Natural killer cell (primary cell): Measurements from ENCODE around the gene NELFCD. TPM values are rescaled to one million over a fixed set of nuclear protein-coding genes. Genes with fewer than 3 reads are reported as not detected.
A peak's percentile ranks its signal among the peaks of the same experiment; 100 is the strongest.

Experiments
- ATAC-seq, 3 donors: fragments of 150-1000 bp in 2 of 3; fragments of 200-7000 bp in 1 of 3; cut with Tn5 transposase; 1 replicate in 1 of 3; 2 replicates in 2 of 3; pipeline ENCODE4 v1.10.0; 2021; ENCODE audit warnings: mild to moderate bottlenecking in 2 of 3, moderate library complexity in 2 of 3
- DNase-seq, 2 donors: peaks; one replicate each; pipeline versions ENCODE4 v3.0.0 to v3.0.0-alpha.2; 2013 to 2021; ENCODE audit warnings: mixed read lengths in 1 of 2
- H3K27ac ChIP-seq: one replicate; pipeline ENCODE4 v1.5.1; 2013; ENCODE audit warnings: mild to moderate bottlenecking, low read length
- H3K27me3 ChIP-seq: one replicate; pipeline ENCODE4 v1.6.1; 2013; ENCODE audit warnings: low read length; ENCODE audit not compliant: control insufficient read depth, insufficient read depth
- H3K36me3 ChIP-seq: one replicate; pipeline ENCODE4 v1.6.1; 2013; ENCODE audit warnings: low read length; ENCODE audit not compliant: control insufficient read depth, insufficient read depth
- H3K4me1 ChIP-seq: one replicate; pipeline ENCODE4 v1.6.1; 2013; ENCODE audit warnings: low read length; ENCODE audit not compliant: control insufficient read depth, insufficient read depth
- H3K4me3 ChIP-seq: one replicate; pipeline ENCODE4 v1.5.1; 2013; ENCODE audit warnings: low read length
- H3K9me3 ChIP-seq: one replicate; pipeline ENCODE4 v1.6.1; 2013; ENCODE audit warnings: low read length; ENCODE audit not compliant: control insufficient read depth, insufficient read depth
- H3K27ac Mint-ChIP-seq, 2 donors: one replicate each; pipeline ENCODE4 v1.8.0; 2022; ENCODE audit warnings: mild to moderate bottlenecking in 2 of 2, mixed read lengths in 2 of 2, moderate library complexity in 1 of 2
- H3K27me3 Mint-ChIP-seq, 2 donors: one replicate each; pipeline ENCODE4 v1.8.0; 2022; ENCODE audit warnings: low read depth in 2 of 2, mixed read lengths in 2 of 2
- H3K36me3 Mint-ChIP-seq: one replicate; pipeline ENCODE4 v1.8.0; 2022; ENCODE audit warnings: mixed read lengths
- H3K4me1 Mint-ChIP-seq, 2 donors: one replicate each; pipeline ENCODE4 v1.8.0; 2022; ENCODE audit warnings: mixed read lengths in 2 of 2
- H3K4me3 Mint-ChIP-seq: one replicate; pipeline ENCODE4 v1.8.0; 2022; ENCODE audit warnings: mild to moderate bottlenecking, moderate library complexity, mixed read lengths
- H3K9me3 Mint-ChIP-seq, 2 donors: one replicate each; pipeline ENCODE4 v1.8.0; 2022; ENCODE audit warnings: mixed read lengths in 2 of 2
- CTCF ChIP-seq: fragments of 200-600 bp; IDR thresholded peaks from one replicate; pipeline ENCODE4 v1.8.0; 2022; ENCODE audit warnings: antibody characterized with exemption
- WGBS: methylation state at CpG from one replicate; pipeline ENCODE4 v1.1.7; 2013; ENCODE audit warnings: missing lambda C conversion rate; ENCODE audit not compliant: insufficient coverage; 5-methylcytosine and 5-hydroxymethylcytosine counted together
- intact Hi-C: fragments of 100-400 bp; cut with micrococcal nuclease; formaldehyde crosslinking; loops from one replicate; pipeline ENCODE4 v1.14.2; 2022
- total RNA-seq, 4 donors: library from RNA; stranded (reverse); fragments of 120-200 nt in 1 of 4; gene quantifications; one replicate each; pipeline versions ENCODE4 v1.2.3 to v1.2.4, GENCODE V29; 2013 to 2022

The NELFCD gene
- total RNA-seq, 3 donors from 2014 or later (not counting 1 experiment from before 2014, with no cell fraction given), result 75.7 to 105 (median 92.6) TPM

- no peak overlapping the region for H3K4me3 ChIP-seq
- Mint-ChIP-seq H3K9me3 (peaks cover 0 to 1% of the 10 kb centered on the region in 2 donors), H3K4me1 (no peaks in the 10 kb centered on the region), H3K27ac (no peak overlapping the region), H3K36me3 (no peaks in the 10 kb centered on the region), H3K27me3 (peaks cover 12 to 36% of the 10 kb centered on the region in 2 donors), H3K4me3 (no peak overlapping the region)
- no peak overlapping the region for H3K27ac ChIP-seq
- no peak for DNase-seq
- intact Hi-C loops, result no loop called here
- H3K4me1 ChIP-seq, result no peaks in the 10 kb centered on the region
- no CpG with 5 or more reads among the region's 1 CpG for WGBS
- ATAC-seq, result no peak
- TF ChIP-seq CTCF, result no peak
- no peaks in the 10 kb centered on the region for H3K9me3 ChIP-seq
- no peaks in the 10 kb centered on the region for H3K36me3 ChIP-seq
- peaks cover 2% of the 10 kb centered on the region for H3K27me3 ChIP-seq
Observed at GRCh38 chr20:58970146-58970545, 10.9 kb upstream of the NELFCD start.

- ATAC-seq, result no peak
- Mint-ChIP-seq H3K4me1 (no peaks in the 10 kb centered on the region), H3K36me3 (no peaks in the 10 kb centered on the region), H3K4me3 (no peak overlapping the region), H3K27ac (no peak overlapping the region), H3K9me3 (peaks cover 0 to 2% of the 10 kb centered on the region in 2 donors), H3K27me3 (peaks cover 9 to 36% of the 10 kb centered on the region in 2 donors)
- peaks cover 2% of the 10 kb centered on the region for H3K27me3 ChIP-seq
- WGBS, result 88% methylated on average over 6 of the region's 6 CpGs
- H3K4me1 ChIP-seq, result no peaks in the 10 kb centered on the region
- no peak overlapping the region for H3K4me3 ChIP-seq
- H3K36me3 ChIP-seq, result no peaks in the 10 kb centered on the region
- no peak overlapping the region for H3K27ac ChIP-seq
- no peak for TF ChIP-seq CTCF
- intact Hi-C loops, result no loop called here
- no peak for DNase-seq
- no peaks in the 10 kb centered on the region for H3K9me3 ChIP-seq
Observed at GRCh38 chr20:58971429-58971828, 9.6 kb upstream of the NELFCD start.

- Histone ChIP-seq H3K27me3 (peaks cover 2% of the 10 kb centered on the region), H3K4me1 (no peaks in the 10 kb centered on the region), H3K27ac (no peak overlapping the region), H3K9me3 (no peaks in the 10 kb centered on the region), H3K4me3 (no peak overlapping the region), H3K36me3 (no peaks in the 10 kb centered on the region)
- no peak for DNase-seq
- H3K27ac Mint-ChIP-seq, result no peak overlapping the region
- H3K27me3 Mint-ChIP-seq, result peaks cover 9 to 26% of the 10 kb centered on the region in 2 donors
- WGBS, result 80% methylated on average over 4 of the region's 4 CpGs
- no peaks in the 10 kb centered on the region for H3K36me3 Mint-ChIP-seq
- ATAC-seq, result no peak
- H3K4me1 Mint-ChIP-seq, result no peaks in the 10 kb centered on the region
- intact Hi-C loops, result no loop called here
- TF ChIP-seq CTCF, result no peak
- no peak overlapping the region for H3K4me3 Mint-ChIP-seq
- H3K9me3 Mint-ChIP-seq, result peaks cover 0 to 5% of the 10 kb centered on the region in 2 donors
Observed at GRCh38 chr20:58973179-58973578, 7.9 kb upstream of the NELFCD start.

- Mint-ChIP-seq H3K36me3 (no peaks in the 10 kb centered on the region), H3K4me3 (no peak overlapping the region), H3K9me3 (peaks cover 0 to 5% of the 10 kb centered on the region in 2 donors), H3K27ac (peak overlapping the region in 1 of 2 donors; percentile 10), H3K27me3 (peaks cover 2 to 19% of the 10 kb centered on the region in 2 donors), H3K4me1 (no peaks in the 10 kb centered on the region)
- DNase-seq (no peak), ATAC-seq (no peak)
- intact Hi-C loops, result no loop called here
- no peaks in the 10 kb centered on the region for H3K9me3 ChIP-seq
- H3K27me3 ChIP-seq, result no peaks in the 10 kb centered on the region
- no peak for TF ChIP-seq CTCF
- H3K4me3 ChIP-seq, result no peak overlapping the region
- WGBS, result 70% methylated on average over 3 of the region's 3 CpGs
- H3K36me3 ChIP-seq, result no peaks in the 10 kb centered on the region
- H3K4me1 ChIP-seq, result no peaks in the 10 kb centered on the region
- H3K27ac ChIP-seq, result no peak overlapping the region
Observed at GRCh38 chr20:58973866-58974265, 7.2 kb upstream of the NELFCD start.
